DMS79 (cell line): ENCODE data around the gene IL10RA.
"Not testable (repeated sequence)": the region's sequence is repeated elsewhere in the genome, so short reads cannot be mapped to it uniquely, and the experiment has no call there.

Experiments used
- DNase-seq: peaks from one replicate; lab custom pipeline; 2025; lab: John Stamatoyannopoulos, UW

The IL10RA gene

GRCh38 chr11:118007563-118008270, 21.5 kb downstream of the IL10RA start:
- DNase-seq: not testable (repeated sequence)

- no peak for DNase-seq
Observed at GRCh38 chr11:118008271-118008911, 22.2 kb downstream of the IL10RA start.

GRCh38 chr11:118009864-118010737, 23.9 kb downstream of the IL10RA start:
- DNase-seq: no peak

- DNase-seq: no peak
Observed at GRCh38 chr11:118010738-118011461, 24.7 kb downstream of the IL10RA start.

- DNase-seq: no peak
Observed at GRCh38 chr11:118012083-118012669, 26.0 kb downstream of the IL10RA start.

GRCh38 chr11:118014022-118014421, 27.8 kb downstream of the IL10RA start:
- DNase-seq: no peak

GRCh38 chr11:118015385-118015841, 29.2 kb downstream of the IL10RA start:
- DNase-seq: no peak

- no peak for DNase-seq
Observed at GRCh38 chr11:118016104-118016503, 29.9 kb downstream of the IL10RA start.

- no peak for DNase-seq
Observed at GRCh38 chr11:118017111-118017510, 30.9 kb downstream of the IL10RA start.

GRCh38 chr11:118017631-118018315, 31.6 kb downstream of the IL10RA start:
- no peak for DNase-seq

- no peak for DNase-seq
Observed at GRCh38 chr11:118018401-118018800, 32.2 kb downstream of the IL10RA start.

- no peak for DNase-seq
Observed at GRCh38 chr11:118021146-118021545, 35.0 kb downstream of the IL10RA start.

GRCh38 chr11:118027694-118028093, 41.5 kb downstream of the IL10RA start:
- DNase-seq: no peak

GRCh38 chr11:118028626-118029025, 42.4 kb downstream of the IL10RA start:
- no peak for DNase-seq

- no peak for DNase-seq
Observed at GRCh38 chr11:118033443-118033842, 47.2 kb downstream of the IL10RA start.

GRCh38 chr11:118042141-118042540, 55.9 kb downstream of the IL10RA start:
- DNase-seq: no peak

- no peak for DNase-seq
Observed at GRCh38 chr11:118042796-118043195, 56.6 kb downstream of the IL10RA start.

- peak; percentile 56 for DNase-seq
Observed at GRCh38 chr11:118045191-118045590, 59.0 kb downstream of the IL10RA start.

- peak; percentile 92 for DNase-seq
Observed at GRCh38 chr11:118046051-118046963, 60.1 kb downstream of the IL10RA start.
